Ovary (tissue), 3 donors: ENCODE data around the gene APOE.

Source experiments
- CTCF ChIP-seq, 3 donors: fragments of 450-650 bp in 2 of 3; fragments of 200-600 bp in 1 of 3; IDR thresholded peaks; one replicate each; pipeline versions ENCODE4 v1.5.1 to v1.8.0; 2016 to 2022; ENCODE audit warnings: antibody characterized with exemption in 3 of 3, mild to moderate bottlenecking in 1 of 3
- EP300 ChIP-seq: sonication (generic); formaldehyde crosslinking; IDR thresholded peaks from one replicate; pipeline ENCODE4 v1.6.1; 2017; ENCODE audit warnings: antibody characterized with exemption
- POLR2A ChIP-seq: fragments of 450-650 bp; IDR thresholded peaks from one replicate; pipeline ENCODE4 v1.6.1; 2017; ENCODE audit warnings: antibody characterized with exemption, mild to moderate bottlenecking, moderate library complexity
- donor health status: DM: no; HTN: no; CAD: no.

GRCh38 chr19:44949550-44949949 lies 44.0 kb downstream of the APOE start:
- no peak for TF ChIP-seq CTCF (IDR thresholded peaks at IDR 0.05)
- no peak for TF ChIP-seq POLR2A
- no peak for TF ChIP-seq EP300
